Left lung (tissue), 10 donors: Measurements from ENCODE around the gene KCNQ1OT1. TPM values are rescaled to one million over a fixed set of nuclear protein-coding genes. Genes with fewer than 3 reads are reported as not detected.
A peak's percentile ranks its signal among the peaks of the same experiment; 100 is the strongest.

Source experiments
- ATAC-seq: fragments of 200-7000 bp; cut with Tn5 transposase; one replicate; pipeline ENCODE4 v1.9.1; 2020; ENCODE audit warnings: moderate library complexity
- DNase-seq, 4 donors: peaks; one replicate each; pipeline ENCODE4 v3.0.0-alpha.2; 2013 to 2020
- H3K27ac ChIP-seq, 2 donors: fragments of 200-600 bp; sonication (generic) in 1 of 2; one replicate each; pipeline versions ENCODE4 v1.5.0 to v1.8.0; 2020 to 2021
- H3K27me3 ChIP-seq, 2 donors: fragments of 200-600 bp; sonication (generic) in 1 of 2; one replicate each; pipeline versions ENCODE4 v1.5.0 to v1.8.0; 2020 to 2021
- H3K36me3 ChIP-seq, 2 donors: fragments of 200-600 bp; sonication (generic) in 1 of 2; one replicate each; pipeline versions ENCODE4 v1.5.0 to v1.8.0; 2020 to 2021
- H3K4me1 ChIP-seq, 2 donors: fragments of 200-600 bp; one replicate each; pipeline ENCODE4 v1.8.0; 2021
- H3K4me3 ChIP-seq, 2 donors: fragments of 200-600 bp; sonication (generic) in 1 of 2; one replicate each; pipeline versions ENCODE4 v1.5.0 to v1.8.0; 2020 to 2021; ENCODE audit warnings: mild to moderate bottlenecking in 1 of 2
- H3K9me3 ChIP-seq, 2 donors: fragments of 200-600 bp; sonication (generic) in 1 of 2; one replicate each; pipeline versions ENCODE4 v1.5.0 to v1.8.0; 2020 to 2021
- intact Hi-C, 2 donors: fragments of 100-400 bp; cut with DNase I; formaldehyde crosslinking; loops; one replicate each; pipeline versions ENCODE4 v1.11.2 to v1.14.2; 2022
- polyA plus RNA-seq, 6 donors: library from polyadenylated mRNA; unstranded; fragments of 120-200 nt; gene quantifications; one replicate each; pipeline ENCODE4 v1.2.1, GENCODE V29; 2013; ENCODE audit not compliant: insufficient read length in 6 of 6
- total RNA-seq, 2 donors: library from RNA; stranded (reverse); fragmentation: NEBNext Ultra II Directional; extraction: Animal tissue kit (Norgen Biotek cat#: 25700); gene quantifications; one replicate each; pipeline ENCODE4 v1.2.1, GENCODE V29; 2021
- TF ChIP-seq, protein P1 (sequence below), 2 donors: fragments of 200-600 bp; sonication (generic) in 1 of 2; IDR thresholded peaks; one replicate each; pipeline versions ENCODE4 v1.5.0 to v1.8.0; 2021; ENCODE audit warnings: antibody characterized with exemption in 2 of 2
- donor health status: DM: no; HTN: yes; CAD: no.
- donor health status: DM: no; HTN: no; CAD: no.

Gene KCNQ1OT1
- total and polyA plus RNA-seq, 8 donors = 1.9 to 2.9 (median 2.7) TPM

- peak in 2 of 4 donors; percentile 23 to 39 for DNase-seq
- H3K27ac ChIP-seq = no peak overlapping the region
- intact Hi-C loops = no loop called here
- H3K4me3 ChIP-seq = no peak overlapping the region
- H3K36me3 ChIP-seq = peaks cover 0 to 26% of the 10 kb centered on the region in 2 donors
- TF ChIP-seq, protein P1, sequence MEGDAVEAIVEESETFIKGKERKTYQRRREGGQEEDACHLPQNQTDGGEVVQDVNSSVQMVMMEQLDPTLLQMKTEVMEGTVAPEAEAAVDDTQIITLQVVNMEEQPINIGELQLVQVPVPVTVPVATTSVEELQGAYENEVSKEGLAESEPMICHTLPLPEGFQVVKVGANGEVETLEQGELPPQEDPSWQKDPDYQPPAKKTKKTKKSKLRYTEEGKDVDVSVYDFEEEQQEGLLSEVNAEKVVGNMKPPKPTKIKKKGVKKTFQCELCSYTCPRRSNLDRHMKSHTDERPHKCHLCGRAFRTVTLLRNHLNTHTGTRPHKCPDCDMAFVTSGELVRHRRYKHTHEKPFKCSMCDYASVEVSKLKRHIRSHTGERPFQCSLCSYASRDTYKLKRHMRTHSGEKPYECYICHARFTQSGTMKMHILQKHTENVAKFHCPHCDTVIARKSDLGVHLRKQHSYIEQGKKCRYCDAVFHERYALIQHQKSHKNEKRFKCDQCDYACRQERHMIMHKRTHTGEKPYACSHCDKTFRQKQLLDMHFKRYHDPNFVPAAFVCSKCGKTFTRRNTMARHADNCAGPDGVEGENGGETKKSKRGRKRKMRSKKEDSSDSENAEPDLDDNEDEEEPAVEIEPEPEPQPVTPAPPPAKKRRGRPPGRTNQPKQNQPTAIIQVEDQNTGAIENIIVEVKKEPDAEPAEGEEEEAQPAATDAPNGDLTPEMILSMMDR (IDR thresholded peaks at IDR 0.05) = no peak
- ATAC-seq = no peak
- H3K27me3 ChIP-seq = no peaks in the 10 kb centered on the region
- no peaks in the 10 kb centered on the region for H3K9me3 ChIP-seq
- no peaks in the 10 kb centered on the region for H3K4me1 ChIP-seq
Measured at GRCh38 chr11:2584812-2585565, 114.8 kb downstream of the KCNQ1OT1 start.

- intact Hi-C loops = no loop called here
- H3K9me3 ChIP-seq = no peaks in the 10 kb centered on the region
- no peak overlapping the region for H3K27ac ChIP-seq
- TF ChIP-seq, protein P1 (IDR thresholded peaks at IDR 0.05) = no peak
- H3K4me3 ChIP-seq = no peak overlapping the region
- H3K4me1 ChIP-seq = no peaks in the 10 kb centered on the region
- ATAC-seq (no peak), DNase-seq (no peak)
- no peaks in the 10 kb centered on the region for H3K27me3 ChIP-seq
- H3K36me3 ChIP-seq = peaks cover 0 to 21% of the 10 kb centered on the region in 2 donors
Measured at GRCh38 chr11:2584434-2584811, 115.4 kb downstream of the KCNQ1OT1 start.

DNA sequence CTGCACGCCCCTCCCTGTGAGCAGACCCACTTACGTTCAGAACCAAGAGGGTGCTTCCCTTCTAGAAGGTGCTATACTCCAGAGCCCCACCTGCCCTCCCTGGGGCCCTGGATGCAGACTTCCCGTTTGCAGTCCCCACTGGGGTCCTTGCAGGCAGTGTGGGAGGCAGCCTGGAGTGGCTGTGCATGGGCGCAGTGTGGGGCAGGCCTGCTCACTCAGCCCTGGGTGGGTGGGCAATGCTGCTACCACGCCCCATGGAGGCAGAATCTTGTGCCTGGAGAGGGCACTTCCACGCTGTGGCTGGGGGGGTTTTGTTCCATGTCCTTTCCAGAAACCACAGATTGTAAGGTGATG is 116.2 kb downstream of the KCNQ1OT1 start:
- no peaks in the 10 kb centered on the region for H3K9me3 ChIP-seq
- no peaks in the 10 kb centered on the region for H3K4me1 ChIP-seq
- intact Hi-C loops = no loop called here
- TF ChIP-seq, protein P1 (IDR thresholded peaks at IDR 0.05) = no peak
- H3K27ac ChIP-seq = no peak overlapping the region
- peaks cover 0 to 12% of the 10 kb centered on the region in 2 donors for H3K36me3 ChIP-seq
- ATAC-seq = no peak
- peak in 1 of 4 donors; percentile 58 for DNase-seq
- H3K27me3 ChIP-seq = no peaks in the 10 kb centered on the region
- no peak overlapping the region for H3K4me3 ChIP-seq

GRCh38 chr11:2582946-2583604 is 116.7 kb downstream of the KCNQ1OT1 start:
- DNase-seq = peak in 2 of 4 donors; percentile 26 to 65
- TF ChIP-seq, protein P1 (IDR thresholded peaks at IDR 0.05) = no peak
- Histone ChIP-seq H3K4me1 (no peaks in the 10 kb centered on the region), H3K36me3 (peaks cover 0 to 9% of the 10 kb centered on the region in 2 donors), H3K4me3 (no peak overlapping the region), H3K27ac (no peak overlapping the region), H3K9me3 (no peaks in the 10 kb centered on the region), H3K27me3 (no peaks in the 10 kb centered on the region)
- ATAC-seq = no peak
- intact Hi-C loops = no loop called here

- peak in 3 of 4 donors; percentile 20 to 70 (median 47) for DNase-seq
- Histone ChIP-seq H3K27ac (no peak overlapping the region), H3K36me3 (peaks cover 0 to 7% of the 10 kb centered on the region in 2 donors)
Measured at GRCh38 chr11:2582351-2582945, 117.3 kb downstream of the KCNQ1OT1 start.

More at GRCh38 chr11:2582351-2582945, 117.3 kb downstream of the KCNQ1OT1 start:
- intact Hi-C loops = no loop called here
- TF ChIP-seq, protein P1 (IDR thresholded peaks at IDR 0.05) = no peak
- H3K4me1 ChIP-seq = no peaks in the 10 kb centered on the region
- no peak for ATAC-seq
- H3K9me3 ChIP-seq = no peaks in the 10 kb centered on the region
- H3K27me3 ChIP-seq = no peaks in the 10 kb centered on the region
- H3K4me3 ChIP-seq = no peak overlapping the region
